HG02678 (cell line): ENCODE data around the gene JAM2.
"Not testable (repeated sequence)": the region's sequence is repeated elsewhere in the genome, so short reads cannot be mapped to it uniquely, and the experiment has no call there.

ENCODE experiments used
- ATAC-seq: cut with Tn5 transposase; IDR thresholded peaks from one replicate; pipeline ENCODE4 v1.9.1; 2021; ENCODE audit warnings: mild to moderate bottlenecking, moderate library complexity; ENCODE audit not compliant: unreplicated experiment

JAM2 gene

DNA sequence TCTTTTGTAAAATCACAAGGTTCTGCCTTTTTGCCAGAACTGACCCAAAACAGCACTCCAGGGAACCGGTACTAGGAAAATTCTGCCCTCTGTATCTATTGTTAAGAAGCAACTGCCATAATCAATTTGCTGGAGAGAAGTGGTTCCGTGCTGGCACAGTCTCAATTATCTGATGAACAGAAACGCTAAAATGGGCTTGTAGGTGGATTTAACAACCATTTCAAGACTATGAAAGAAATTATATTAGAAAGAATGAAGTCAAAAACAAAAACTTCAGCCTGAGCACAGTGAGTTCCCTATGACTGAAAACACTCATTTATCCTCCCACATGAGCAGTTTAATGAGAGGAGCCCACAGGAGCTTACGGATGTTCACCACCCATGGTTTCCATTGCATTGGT lies 4.4 kb downstream of the JAM2 start:
- ATAC-seq: no peak

GRCh38 chr21:25646474-25646873 lies 7.4 kb downstream of the JAM2 start:
- no peak for ATAC-seq

- no peak for ATAC-seq
Measured at GRCh38 chr21:25647647-25648046, 8.6 kb downstream of the JAM2 start.

GRCh38 chr21:25649146-25649545 lies 10.1 kb downstream of the JAM2 start:
- no peak for ATAC-seq

DNA sequence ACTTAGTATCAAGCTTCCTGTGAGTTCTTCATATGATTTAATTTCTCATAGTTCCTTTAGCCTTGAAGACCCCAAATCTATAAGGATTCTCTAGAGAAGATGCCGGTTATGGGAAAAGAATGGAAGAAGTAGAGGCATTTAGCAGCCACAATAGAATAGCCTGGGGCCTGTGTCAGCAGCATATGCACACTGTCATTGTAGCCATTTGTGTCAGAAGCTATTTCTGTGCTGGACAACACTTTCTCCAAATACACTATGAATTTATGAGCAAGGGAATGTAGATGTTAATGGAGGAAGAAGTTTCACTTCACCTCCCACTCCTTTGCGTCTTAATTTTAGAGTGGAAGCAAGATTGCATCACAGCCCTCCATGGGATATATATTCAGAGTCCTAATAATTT lies 17.4 kb downstream of the JAM2 start:
- ATAC-seq: no peak

GRCh38 chr21:25657140-25657539 lies 18.1 kb downstream of the JAM2 start:
- ATAC-seq: no peak

DNA sequence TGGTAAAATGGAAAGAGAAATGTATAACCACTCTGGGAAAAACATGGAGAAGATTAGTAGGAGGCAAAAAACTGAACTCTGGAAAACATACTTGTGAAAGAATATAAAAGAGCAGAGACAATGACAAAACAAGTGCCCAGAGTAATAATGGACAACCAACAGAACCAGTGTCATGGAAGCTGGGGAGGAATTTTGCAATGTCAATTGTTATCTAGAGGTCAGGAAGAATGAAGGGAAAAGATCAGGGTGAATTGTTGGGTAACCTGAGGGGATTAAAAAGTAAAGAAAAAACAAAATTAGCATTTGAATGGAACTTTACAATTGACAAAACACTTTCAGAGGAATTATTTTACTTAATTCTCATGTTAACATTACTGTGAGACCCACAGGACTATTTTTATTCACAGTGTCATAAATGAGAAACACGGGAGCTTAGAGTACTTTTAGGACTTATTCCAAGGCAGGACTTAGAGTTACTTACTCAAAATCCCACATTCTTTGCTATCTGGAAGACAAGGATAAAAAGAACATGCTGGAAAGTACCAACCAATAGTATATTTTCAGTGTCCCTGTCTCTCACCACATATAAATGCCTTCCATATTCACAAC lies 19.5 kb downstream of the JAM2 start:
- no peak for ATAC-seq

DNA sequence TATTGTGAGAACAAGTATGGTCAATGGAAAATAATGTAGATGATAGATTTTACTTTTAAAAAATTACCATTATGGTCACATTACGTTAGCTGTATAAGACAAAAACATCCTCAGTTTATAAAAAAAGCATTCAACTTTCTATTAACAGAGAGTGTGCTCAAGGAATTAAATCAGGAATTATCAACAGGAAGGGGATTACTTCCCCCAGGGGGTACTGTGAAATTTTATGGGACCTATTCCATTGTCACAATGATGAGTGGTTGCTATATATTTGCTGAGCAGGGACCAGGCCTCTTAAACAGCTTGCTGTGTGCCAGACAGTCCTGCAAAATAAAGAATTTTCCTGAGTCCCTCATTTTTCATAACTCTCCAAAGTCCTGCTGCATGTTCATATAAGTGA lies 21.2 kb downstream of the JAM2 start:
- ATAC-seq: no peak

DNA sequence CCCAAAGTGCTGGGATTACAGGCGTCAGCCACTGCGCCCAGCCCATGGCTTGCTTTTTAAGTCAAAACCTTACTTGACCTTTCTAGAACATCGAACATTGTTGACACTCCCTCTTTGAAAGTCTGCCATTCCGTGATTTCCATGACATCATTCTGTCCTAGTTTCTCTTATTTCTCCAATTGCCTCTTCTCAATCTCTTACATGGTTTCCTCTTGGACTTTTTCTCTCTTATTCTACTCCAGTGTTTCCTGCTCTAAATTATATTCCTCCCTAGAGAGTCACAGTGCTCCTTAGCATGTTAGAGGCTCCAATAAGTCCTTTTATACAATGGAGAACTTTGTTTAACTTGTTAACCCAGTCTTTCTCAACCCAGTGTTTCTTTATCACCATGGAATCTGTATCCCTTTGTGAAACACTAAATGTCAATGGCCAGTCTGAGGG lies 25.5 kb downstream of the JAM2 start:
- ATAC-seq: no peak

DNA sequence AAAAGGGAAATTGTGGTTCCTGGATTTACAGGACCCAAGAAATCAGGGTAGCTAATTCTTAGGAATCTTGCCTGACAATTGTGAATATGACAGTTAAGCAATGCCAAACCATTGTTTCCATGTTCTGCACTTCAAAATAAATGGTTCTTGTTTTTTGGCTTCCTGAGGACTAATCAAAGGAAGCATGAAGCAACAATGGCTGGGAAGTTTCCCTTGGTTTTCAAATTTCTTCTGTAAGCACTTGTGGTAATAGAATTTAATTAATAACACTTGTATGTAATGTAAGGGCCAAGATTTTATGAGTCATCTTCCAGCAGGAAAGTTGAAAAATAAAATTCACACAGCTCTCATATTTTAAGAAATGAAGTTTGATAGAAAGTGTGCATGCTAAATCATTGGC lies 31.7 kb downstream of the JAM2 start:
- no peak for ATAC-seq

DNA sequence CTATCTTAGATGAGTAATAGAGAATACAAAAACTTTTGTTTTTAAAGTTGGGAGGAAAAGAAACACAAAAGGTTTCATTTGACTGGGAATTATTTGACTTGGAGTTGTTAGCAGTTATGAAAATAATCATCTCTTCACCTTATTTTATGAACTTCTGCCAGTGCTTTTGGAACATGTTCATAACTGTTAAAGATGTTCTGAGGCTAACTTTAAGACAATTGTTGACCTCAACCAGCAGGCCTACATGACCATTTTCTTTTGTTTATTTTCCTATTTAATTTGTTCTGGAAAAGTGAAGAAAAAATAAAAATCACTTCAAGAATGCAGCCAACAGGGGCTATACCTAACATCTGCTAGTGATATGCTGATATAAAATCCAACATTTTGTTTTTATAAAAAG lies 37.4 kb downstream of the JAM2 start:
- no peak for ATAC-seq

GRCh38 chr21:25682382-25682781 lies 43.3 kb downstream of the JAM2 start:
- ATAC-seq: no peak

GRCh38 chr21:25687787-25688186 lies 48.7 kb downstream of the JAM2 start:
- no peak for ATAC-seq

DNA sequence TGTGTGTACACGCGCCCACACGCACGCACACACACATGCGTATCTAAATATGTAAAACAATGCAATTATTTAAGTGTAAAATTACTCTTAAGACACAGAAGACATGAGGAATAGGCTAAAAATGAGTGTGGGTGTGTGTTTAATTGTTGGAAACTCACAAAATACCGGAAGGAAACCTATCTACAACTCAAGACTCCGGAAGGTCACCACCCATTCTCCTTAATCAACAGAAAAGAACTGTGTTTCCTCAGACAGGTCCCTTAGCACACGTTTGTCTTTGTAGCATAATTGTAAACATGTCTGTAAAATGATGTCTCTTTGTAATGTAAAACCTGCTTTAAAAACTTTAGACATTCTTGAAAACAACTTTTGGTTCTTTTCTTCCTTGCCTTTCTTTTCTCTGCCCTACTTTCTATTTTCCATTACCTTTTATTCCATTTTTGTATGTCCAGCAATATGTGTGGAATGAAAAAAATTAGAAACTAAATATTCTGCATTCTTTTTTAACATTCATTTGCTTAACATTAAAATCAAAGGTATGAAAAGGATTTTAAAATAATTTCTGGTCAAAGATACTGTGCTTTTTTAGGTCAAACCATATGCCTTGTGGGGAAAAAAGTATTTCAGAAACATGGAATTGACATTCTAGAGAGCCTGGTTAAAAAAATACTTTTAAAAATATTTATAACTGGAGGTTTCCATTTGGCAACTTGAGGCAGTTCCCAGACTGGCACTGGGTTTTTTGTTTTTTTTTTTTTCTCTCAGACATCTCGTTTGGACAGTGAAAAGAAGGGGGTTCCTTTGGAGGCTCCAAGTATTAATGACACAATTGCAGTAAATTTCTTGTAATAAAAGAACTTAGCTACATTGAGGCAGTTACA lies 49.5 kb downstream of the JAM2 start:
- no peak for ATAC-seq

GRCh38 chr21:25689226-25689625 lies 50.2 kb downstream of the JAM2 start:
- no peak for ATAC-seq

DNA sequence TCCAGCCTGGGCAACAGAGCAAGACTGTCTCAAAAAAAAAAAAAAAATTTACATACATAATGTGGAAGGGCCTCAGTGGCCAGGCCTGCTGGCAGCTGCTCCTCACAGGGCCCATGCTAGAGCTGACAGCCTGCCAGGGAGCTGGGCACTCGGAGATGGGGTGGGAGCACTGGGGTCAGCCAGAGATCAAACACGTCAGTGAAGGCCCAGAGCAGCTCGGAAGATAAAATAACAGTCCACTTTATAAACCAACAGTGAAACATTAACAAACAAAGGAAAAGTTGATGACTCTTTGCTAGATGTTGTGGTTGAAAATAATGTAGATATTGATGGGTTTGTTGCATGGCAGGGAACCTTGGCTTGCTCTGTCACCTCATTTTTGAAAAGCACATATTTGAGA lies 52.9 kb downstream of the JAM2 start:
- ATAC-seq: no peak

DNA sequence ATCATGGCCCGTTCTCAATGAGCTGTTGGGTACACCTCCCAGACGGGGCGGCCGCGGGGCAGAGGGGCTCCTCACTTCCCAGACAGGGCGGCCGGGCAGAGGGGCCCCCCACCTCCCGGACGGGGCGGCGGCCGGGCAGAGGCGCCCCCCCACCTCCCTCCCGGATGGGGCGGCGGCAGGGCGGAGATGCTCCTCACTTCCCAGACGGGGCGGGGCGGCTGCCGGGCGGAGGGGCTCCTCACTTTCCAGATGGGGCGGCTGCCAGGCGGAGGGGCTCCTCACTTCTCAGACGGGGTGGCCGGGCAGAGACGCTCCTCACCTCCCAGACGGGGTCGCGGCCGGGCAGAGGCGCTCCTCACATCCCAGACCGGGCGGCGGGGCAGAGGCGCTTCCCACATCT lies 56.4 kb downstream of the JAM2 start:
- ATAC-seq: not testable (repeated sequence)

- no peak for ATAC-seq
Measured at GRCh38 chr21:25700741-25701140, 61.7 kb downstream of the JAM2 start.

GRCh38 chr21:25701529-25701928 lies 62.5 kb downstream of the JAM2 start:
- no peak for ATAC-seq

DNA sequence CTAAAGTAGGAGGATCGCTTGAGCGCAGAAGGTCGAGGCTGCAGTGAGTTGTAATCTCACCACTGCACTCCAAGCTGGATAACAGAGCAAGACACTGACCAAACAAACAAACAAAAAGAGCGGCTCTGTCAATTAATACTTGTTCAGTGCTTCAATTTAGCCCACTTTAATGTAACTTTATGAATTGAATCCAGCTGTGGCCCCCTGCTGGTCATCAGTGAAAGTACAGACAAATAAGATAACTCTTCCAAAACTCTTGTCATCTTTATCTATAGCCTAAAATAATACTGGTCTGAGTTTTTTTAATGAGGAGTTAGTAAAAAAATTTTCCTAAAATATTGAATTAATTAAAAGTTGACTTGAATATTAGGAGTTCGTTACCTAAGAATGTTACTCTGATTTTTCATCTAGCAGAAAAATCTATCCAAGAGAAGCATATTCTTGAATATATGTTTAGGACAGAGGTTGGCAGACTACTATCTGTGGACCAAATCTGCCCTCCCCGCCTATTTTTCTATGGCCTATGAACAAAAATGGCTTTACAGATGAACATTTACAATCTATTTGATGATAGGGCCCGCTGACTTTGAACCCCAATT lies 69.5 kb downstream of the JAM2 start:
- no peak for ATAC-seq

DNA sequence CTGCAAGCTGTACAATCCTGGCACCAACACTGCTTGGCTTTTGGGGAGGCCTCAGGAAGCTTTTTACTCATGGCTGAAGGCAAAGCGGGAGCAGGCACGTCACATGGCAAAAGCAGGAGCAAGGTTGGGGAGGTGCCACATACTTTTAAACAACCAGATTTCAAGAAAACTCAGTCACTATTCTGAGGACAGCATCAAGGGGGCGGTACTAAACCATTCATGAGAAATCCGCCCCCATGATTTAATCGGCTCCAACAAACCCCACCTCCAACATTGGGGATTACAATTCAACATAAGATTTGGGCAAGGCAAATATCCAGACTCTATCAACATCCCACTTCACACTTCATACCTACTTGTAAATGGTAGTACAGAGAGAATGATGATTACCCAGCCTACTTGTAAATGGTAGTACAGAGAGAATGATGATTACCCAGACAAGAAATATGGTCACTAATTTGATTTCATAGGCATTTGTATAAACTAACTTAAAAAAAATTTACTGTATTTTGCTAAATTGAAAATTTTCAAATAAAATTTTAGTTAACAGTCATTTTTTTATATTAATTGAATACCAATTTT lies 70.7 kb downstream of the JAM2 start:
- no peak for ATAC-seq

- no peak for ATAC-seq
Measured at GRCh38 chr21:25710550-25710949, 71.5 kb downstream of the JAM2 start.
